Uterus (tissue), 4 donors: ENCODE results near the gene FAM234B. TPM values are rescaled to one million over a fixed set of nuclear protein-coding genes. Genes with fewer than 3 reads are reported as not detected.

Experiments used
- DNase-seq, 2 donors: peaks; one replicate each; pipeline ENCODE4 v3.0.0-alpha.2; 2019 to 2020
- H3K27ac ChIP-seq, 2 donors: fragments of 200-600 bp; sonication (generic); 1 replicate in 1 of 2; 2 replicates in 1 of 2; pipeline ENCODE4 v1.5.1; 2016 to 2018
- H3K27me3 ChIP-seq, 2 donors: fragments of 200-600 bp; sonication (generic); one replicate each; pipeline ENCODE4 v1.5.1; 2018 to 2019; ENCODE audit warnings: control low read depth in 1 of 2
- H3K36me3 ChIP-seq, 2 donors: fragments of 200-600 bp; sonication (generic); one replicate each; pipeline ENCODE4 v1.5.1; 2019; ENCODE audit warnings: control low read depth in 1 of 2
- H3K4me1 ChIP-seq, 2 donors: fragments of 200-600 bp; sonication (generic); one replicate each; pipeline ENCODE4 v1.5.1; 2018 to 2019; ENCODE audit warnings: control low read depth in 1 of 2
- H3K4me3 ChIP-seq, 2 donors: fragments of 200-600 bp; sonication (generic); 1 replicate in 1 of 2; 2 replicates in 1 of 2; pipeline ENCODE4 v1.5.1; 2018 to 2019; ENCODE audit warnings: mild to moderate bottlenecking in 1 of 2
- H3K9me3 ChIP-seq, 2 donors: fragments of 200-600 bp; sonication (generic); one replicate each; pipeline ENCODE4 v1.5.1; 2019; ENCODE audit warnings: control low read depth in 1 of 2
- CTCF ChIP-seq, 4 experiments: fragments of 200-600 bp in 2 of 4; fragments of 450-650 bp in 2 of 4; sonication (generic) in 2 of 4; IDR thresholded peaks; one replicate each; pipeline ENCODE4 v1.5.1; 2016 to 2019; ENCODE audit warnings: antibody characterized with exemption in 4 of 4, mild to moderate bottlenecking in 2 of 4, moderate library complexity in 1 of 4
- POLR2A ChIP-seq, 2 donors: fragments of 450-650 bp; IDR thresholded peaks; one replicate each; pipeline ENCODE4 v1.6.1; 2016; ENCODE audit warnings: antibody characterized with exemption in 2 of 2, mild to moderate bottlenecking in 1 of 2, moderate library complexity in 1 of 2
- intact Hi-C: fragments of 100-400 bp; cut with DNase I; formaldehyde crosslinking; loops from one replicate; pipeline ENCODE4 v1.15.1; 2023; ENCODE audit warnings: low total_unique reads
- total RNA-seq, 4 donors: library from RNA; depleted of rRNA in 3 of 4; stranded (reverse); fragments of >200 nt in 3 of 4; gene quantifications; one replicate each; pipeline versions ENCODE4 v1.1.0 to v1.2.4, GENCODE V29; 2014 to 2023
- donor health status: DM: yes; HTN: yes; CAD: no.

Gene FAM234B
- total RNA-seq, 4 donors from 2014 or later = 2.4 to 8.3 (median 4.6) TPM

- no peaks in the 10 kb centered on the region for H3K36me3 ChIP-seq
- no peaks in the 10 kb centered on the region for H3K27me3 ChIP-seq
- no peaks in the 10 kb centered on the region for H3K4me1 ChIP-seq
- H3K27ac ChIP-seq = no peak overlapping the region
- TF ChIP-seq POLR2A (IDR thresholded peaks at IDR 0.05) = no peak
- TF ChIP-seq CTCF (IDR thresholded peaks at IDR 0.05) = no peak
- intact Hi-C loops = no loop called here
- H3K4me3 ChIP-seq = no peak overlapping the region
- no peak for DNase-seq
- no peaks in the 10 kb centered on the region for H3K9me3 ChIP-seq
Measured at GRCh38 chr12:13060581-13060980, 16.4 kb downstream of the FAM234B start.

GRCh38 chr12:13061377-13061776 lies 17.2 kb downstream of the FAM234B start:
- intact Hi-C loops = no loop called here
- DNase-seq = no peak

GRCh38 chr12:13062669-13063068 lies 18.5 kb downstream of the FAM234B start:
- Histone ChIP-seq H3K9me3 (no peaks in the 10 kb centered on the region), H3K27ac (no peak overlapping the region), H3K27me3 (no peaks in the 10 kb centered on the region), H3K4me1 (no peaks in the 10 kb centered on the region), H3K4me3 (no peak overlapping the region), H3K36me3 (no peaks in the 10 kb centered on the region)
- TF ChIP-seq POLR2A (IDR thresholded peaks at IDR 0.05) (no peak), CTCF (IDR thresholded peaks at IDR 0.05) (no peak)
- DNase-seq = no peak
- intact Hi-C loops = no loop called here

More at GRCh38 chr12:13061377-13061776, 17.2 kb downstream of the FAM234B start:
- Histone ChIP-seq H3K36me3 (no peaks in the 10 kb centered on the region), H3K27me3 (no peaks in the 10 kb centered on the region), H3K9me3 (no peaks in the 10 kb centered on the region), H3K4me1 (no peaks in the 10 kb centered on the region), H3K4me3 (no peak overlapping the region), H3K27ac (no peak overlapping the region)
- TF ChIP-seq POLR2A (IDR thresholded peaks at IDR 0.05) (no peak), CTCF (IDR thresholded peaks at IDR 0.05) (no peak)

GRCh38 chr12:13066014-13066413 lies 21.8 kb downstream of the FAM234B start:
- intact Hi-C loops = no loop called here

GRCh38 chr12:13066459-13066858 lies 22.3 kb downstream of the FAM234B start:
- DNase-seq = no peak
- Histone ChIP-seq H3K27me3 (no peaks in the 10 kb centered on the region), H3K9me3 (no peaks in the 10 kb centered on the region), H3K27ac (no peak overlapping the region), H3K4me1 (no peaks in the 10 kb centered on the region), H3K36me3 (no peaks in the 10 kb centered on the region), H3K4me3 (no peak overlapping the region)
- no peak for TF ChIP-seq CTCF (IDR thresholded peaks at IDR 0.05)
- no peak for TF ChIP-seq POLR2A (IDR thresholded peaks at IDR 0.05)
- intact Hi-C loops = no loop called here

More at GRCh38 chr12:13066014-13066413, 21.8 kb downstream of the FAM234B start:
- TF ChIP-seq POLR2A (IDR thresholded peaks at IDR 0.05) (no peak), CTCF (IDR thresholded peaks at IDR 0.05) (no peak)
- no peaks in the 10 kb centered on the region for H3K9me3 ChIP-seq
- DNase-seq = no peak
- no peaks in the 10 kb centered on the region for H3K4me1 ChIP-seq
- H3K27me3 ChIP-seq = no peaks in the 10 kb centered on the region
- H3K4me3 ChIP-seq = no peak overlapping the region
- H3K36me3 ChIP-seq = no peaks in the 10 kb centered on the region
- no peak overlapping the region for H3K27ac ChIP-seq
